Stimulated activated CD8-positive, alpha-beta memory T cell treated with anti-CD3 and anti-CD28 coated beads, Interleukin-15, amount 100 ng/mL, for 48 hours (primary cell): ENCODE data around the gene UGT3A1.

ENCODE experiments used
- DNase-seq, 2 donors: peaks; one replicate each; pipeline ENCODE4 v3.0.0-alpha.2; 2020; ENCODE audit warnings: low read depth in 2 of 2

UGT3A1 gene

DNA sequence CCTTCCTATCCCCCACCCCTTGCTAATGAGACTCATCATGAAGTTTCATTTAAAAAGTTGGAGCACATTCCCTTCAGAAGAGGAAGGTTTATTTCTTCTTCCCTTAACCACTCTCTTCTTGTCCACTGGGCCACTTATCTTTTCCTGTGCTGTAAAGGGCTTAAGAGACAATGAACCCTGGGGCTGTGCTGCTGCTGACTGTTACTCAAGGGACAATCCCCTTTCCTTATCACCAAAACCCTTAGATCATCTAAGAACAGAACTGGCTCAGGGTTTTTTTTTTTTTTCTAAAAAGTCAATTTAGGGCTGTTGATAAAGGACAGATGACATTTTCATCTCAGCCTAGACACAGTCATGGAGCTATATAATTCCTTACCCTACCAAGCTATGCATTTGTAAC, 82.4 kb downstream of the UGT3A1 start:
- no peak for DNase-seq

DNA sequence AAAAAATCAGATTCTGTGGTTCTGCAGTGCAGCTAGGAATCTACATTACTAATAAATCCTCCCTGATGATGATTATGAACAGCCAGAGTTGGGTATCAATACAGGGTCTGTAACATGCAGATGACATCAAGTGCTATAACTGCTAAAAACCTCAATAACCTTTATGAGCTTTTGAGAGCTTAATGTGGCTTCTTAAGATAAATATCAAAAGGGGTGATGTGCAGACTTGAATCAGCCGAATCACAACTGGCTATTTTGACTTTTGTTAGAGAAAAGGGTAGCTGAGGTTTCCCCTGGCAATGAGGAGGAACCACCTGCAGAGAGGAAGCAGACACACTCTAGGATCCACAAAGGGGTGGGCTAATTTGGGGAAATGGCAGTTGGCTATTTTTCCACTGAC, 83.0 kb downstream of the UGT3A1 start:
- DNase-seq: no peak

DNA sequence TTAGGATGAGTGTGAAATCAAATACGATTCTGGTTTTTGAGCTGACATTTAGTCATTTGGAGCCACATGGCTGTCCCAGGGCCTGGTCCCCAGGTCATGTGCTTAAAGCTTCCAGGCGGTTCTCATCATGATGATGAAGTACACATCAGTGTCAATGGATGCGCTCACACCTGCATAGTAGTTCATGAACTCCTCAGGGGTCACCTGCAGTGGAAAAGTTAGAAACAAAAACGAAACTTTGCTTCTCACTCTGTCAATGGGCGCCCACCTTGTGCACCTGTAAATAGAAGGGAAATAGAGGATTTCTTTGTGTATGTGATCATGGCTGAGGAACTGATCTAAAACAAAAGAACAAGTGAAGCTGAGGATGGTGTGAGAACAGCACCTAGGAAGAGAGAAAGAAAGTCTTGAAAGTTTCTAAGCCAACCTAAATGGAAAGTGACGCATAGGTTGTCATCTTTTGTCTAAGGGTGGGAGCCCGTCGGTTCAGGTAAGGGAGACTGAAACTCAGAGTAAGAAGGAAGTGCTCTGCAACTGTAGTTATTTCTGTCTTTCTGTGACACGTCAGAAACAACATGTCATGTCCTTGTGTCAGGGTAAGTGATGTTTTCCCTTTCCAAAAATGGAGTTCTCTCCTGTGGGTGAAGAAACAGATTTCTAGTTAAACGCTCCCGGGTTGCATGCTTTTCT, 86.6 kb downstream of the UGT3A1 start:
- no peak for DNase-seq

DNA sequence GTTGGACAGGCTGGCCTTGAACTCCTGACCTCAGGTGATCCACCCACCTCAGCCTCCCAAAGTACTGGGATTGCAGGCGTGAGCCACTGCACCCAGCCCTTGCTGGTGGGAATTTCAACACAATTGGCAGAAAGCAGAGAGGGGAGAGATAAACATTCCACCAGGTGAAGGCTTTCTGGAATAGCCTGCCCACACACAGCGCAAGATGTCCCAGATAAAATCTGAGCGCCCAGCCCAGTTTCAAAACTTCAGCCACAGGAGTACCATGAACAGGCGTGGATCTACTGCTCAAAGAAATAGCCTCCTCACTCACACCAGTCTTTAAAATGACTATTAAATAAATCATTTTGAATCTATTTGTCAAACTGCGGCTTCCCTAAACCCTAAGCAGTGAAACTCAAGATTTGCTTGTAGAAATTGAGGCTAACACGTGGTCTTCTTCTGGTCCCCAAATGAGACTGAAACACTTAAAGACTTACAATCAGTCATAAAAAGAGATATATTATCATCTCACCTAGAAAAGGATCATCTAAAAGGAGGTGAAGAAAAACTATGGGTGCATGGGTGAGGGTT, 87.5 kb downstream of the UGT3A1 start:
- no peak for DNase-seq

DNA sequence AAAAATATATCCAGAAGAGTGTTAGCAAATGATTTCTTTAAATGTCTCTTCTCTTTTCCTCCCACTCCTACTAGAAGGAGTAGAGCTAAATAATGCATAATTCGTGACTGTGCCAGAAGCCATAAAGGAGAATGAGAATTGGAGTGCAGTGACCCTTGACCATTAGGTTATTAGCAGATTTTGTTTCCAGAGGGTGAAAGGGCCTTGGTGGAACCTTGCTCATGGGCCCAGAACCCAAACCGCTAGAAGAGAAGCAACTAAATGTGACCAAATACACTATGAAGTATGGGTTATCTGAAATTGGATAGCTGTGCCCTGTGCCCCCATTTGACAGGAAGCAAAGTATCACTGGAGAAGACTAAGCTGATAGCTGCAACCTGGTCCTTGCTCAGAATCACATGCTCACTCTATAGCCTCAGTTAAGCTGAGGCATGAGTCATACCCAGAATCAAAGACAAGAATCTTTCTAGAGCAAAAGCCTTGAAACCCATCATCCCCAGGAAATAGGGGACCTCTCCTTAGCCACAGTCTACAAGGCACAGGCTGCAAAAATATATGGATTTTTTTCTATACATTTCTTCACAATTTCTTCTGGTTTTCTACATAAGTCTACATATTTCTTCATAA, 89.0 kb downstream of the UGT3A1 start:
- no peak for DNase-seq
